Common myeloid progenitor, CD34-positive (primary cell): Measurements from ENCODE around the gene ADAMTSL2. TPM values are rescaled to one million over a fixed set of nuclear protein-coding genes. Genes with fewer than 3 reads are reported as not detected.

ENCODE experiments used
- CTCF ChIA-PET: fragments of 350-600 bp; sonication (Branson Sonifier 250); formaldehyde crosslinking; loops from one replicate; lab custom pipeline; 2021; ENCODE audit warnings: antibody characterized with exemption; lab: Charles Lee
- POLR2A ChIA-PET: fragments of 350-600 bp; sonication (Branson Sonifier 250); formaldehyde crosslinking; loops from one replicate; lab custom pipeline; 2021; ENCODE audit warnings: antibody characterized with exemption; lab: Charles Lee
- DNase-seq, 3 donors: peaks; one replicate each; pipeline versions ENCODE4 v3.0.0 to v3.0.0-alpha.2; 2013
- H3K27ac ChIP-seq, 2 experiments: 1 replicate in 1 of 2; 2 replicates in 1 of 2; pipeline ENCODE4 v1.7.0; 2013; ENCODE audit warnings: inconsistent platforms in 2 of 2, low read length in 2 of 2, mild to moderate bottlenecking in 2 of 2, low read depth in 1 of 2, moderate library complexity in 1 of 2; ENCODE audit not compliant: severe bottlenecking in 2 of 2, insufficient read depth in 1 of 2, poor library complexity in 1 of 2
- H3K27me3 ChIP-seq, 5 experiments: replicated peaks in 2 of 5; 1 replicate in 3 of 5; 2 replicates in 2 of 5; pipeline versions ENCODE4 v1.6.1 to v1.7.0; 2013; ENCODE audit warnings: low read length in 4 of 5, mild to moderate bottlenecking in 2 of 5, moderate library complexity in 2 of 5, inconsistent platforms in 1 of 5; ENCODE audit not compliant: insufficient read depth in 5 of 5, control insufficient read depth in 4 of 5
- H3K36me3 ChIP-seq, 4 experiments: 1 replicate in 2 of 4; 2 replicates in 2 of 4; pipeline versions ENCODE4 v1.6.1 to v1.7.0; 2013; ENCODE audit warnings: low read length in 3 of 4, control low read depth in 1 of 4, mild to moderate bottlenecking in 1 of 4; ENCODE audit not compliant: control insufficient read depth in 4 of 4, insufficient read depth in 4 of 4
- H3K4me1 ChIP-seq, 4 experiments: 1 replicate in 3 of 4; 2 replicates in 1 of 4; pipeline versions ENCODE4 v1.6.1 to v1.7.1; 2013; ENCODE audit warnings: low read length in 3 of 4, mild to moderate bottlenecking in 3 of 4, control low read depth in 1 of 4, inconsistent platforms in 1 of 4, moderate library complexity in 1 of 4; ENCODE audit not compliant: control insufficient read depth in 4 of 4, insufficient read depth in 4 of 4; ENCODE audit errors: control extremely low read depth in 1 of 4
- H3K4me3 ChIP-seq, 7 experiments: 1 replicate in 4 of 7; 2 replicates in 3 of 7; pipeline versions ENCODE4 v1.5.1 to v1.7.0; 2013; ENCODE audit warnings: mild to moderate bottlenecking in 7 of 7, low read length in 6 of 7, moderate library complexity in 6 of 7, inconsistent platforms in 2 of 7, low read depth in 2 of 7, control low read depth in 1 of 7; ENCODE audit not compliant: insufficient read depth in 4 of 7, control insufficient read depth in 1 of 7; ENCODE audit errors: extremely low read depth in 1 of 7
- H3K9me3 ChIP-seq, 5 experiments: 1 replicate in 4 of 5; 2 replicates in 1 of 5; pipeline versions ENCODE4 v1.6.1 to v1.7.1; 2013; ENCODE audit warnings: low read length in 4 of 5, mild to moderate bottlenecking in 2 of 5, inconsistent platforms in 1 of 5, low read depth in 1 of 5, moderate library complexity in 1 of 5; ENCODE audit not compliant: control insufficient read depth in 4 of 5, insufficient read depth in 2 of 5; ENCODE audit errors: control extremely low read depth in 1 of 5
- WGBS: methylation state at CpG from one replicate; pipeline ENCODE4 v1.1.5; 2013; ENCODE audit not compliant: insufficient coverage; 5-methylcytosine and 5-hydroxymethylcytosine counted together
- polyA plus RNA-seq: library from polyadenylated mRNA; unstranded; fragments of 120-200 nt; gene quantifications from one replicate; pipeline ENCODE4 v1.2.1, GENCODE V29; 2013

ADAMTSL2 gene
- polyA plus RNA-seq = 0.03 TPM

DNA sequence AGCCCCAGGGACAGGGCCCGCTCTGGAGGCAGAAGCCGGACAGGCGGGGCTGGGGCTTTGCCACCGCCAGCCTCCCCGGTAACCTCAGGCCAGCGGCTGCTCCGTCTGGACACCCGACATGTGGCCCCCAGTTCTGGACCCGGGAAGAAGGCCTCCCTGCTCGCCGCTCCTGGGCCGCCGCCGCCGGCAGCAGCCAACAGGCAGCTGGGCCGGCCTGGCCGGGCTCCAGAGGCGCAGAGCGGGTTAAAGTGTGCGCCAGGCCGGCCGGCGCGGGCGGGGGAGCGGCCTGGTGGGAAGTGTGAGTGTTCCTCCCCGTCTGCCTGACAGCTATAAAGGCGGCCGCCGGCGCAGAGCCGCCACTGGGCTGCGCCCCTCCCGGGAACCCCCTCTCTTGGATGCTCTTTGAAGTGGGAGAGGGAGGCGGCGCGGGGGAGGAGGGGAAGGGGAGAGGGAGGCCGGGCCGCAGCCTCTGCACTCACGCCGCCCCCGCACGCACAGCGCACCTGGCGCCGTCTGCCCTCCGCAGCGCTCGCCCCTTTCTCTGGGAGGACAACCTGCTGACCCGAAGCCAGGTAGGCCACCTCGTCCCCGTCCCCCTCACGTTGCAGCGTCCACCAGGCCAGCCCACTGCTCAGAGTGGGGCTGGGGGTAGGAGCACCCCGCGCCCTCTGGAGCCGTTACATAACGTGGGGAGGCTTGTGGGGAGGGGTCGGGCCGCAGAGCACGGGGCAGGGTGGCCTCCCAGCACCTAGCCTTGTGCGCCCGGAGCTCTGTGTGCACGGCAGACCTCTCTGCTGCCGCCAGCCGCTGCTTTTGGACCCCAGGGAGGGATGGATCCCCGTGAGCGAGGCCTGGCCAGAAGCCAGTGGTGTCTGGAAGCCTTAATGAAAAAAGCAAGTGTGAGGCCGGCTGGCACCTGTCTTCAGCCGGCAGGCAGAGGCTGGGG lies at the start of gene ADAMTSL2:
ADAMTSL2 (plus strand) TSS at position 359 of the 946 bp plus-strand sequence. CDS start 2,009 bp downstream, outside the sequence.
- POLR2A ChIA-PET = interaction anchor here (0.7 to 1.0 kb wide), 2 partner anchors 9 to 50 kb away, joined by 3 read pairs; no protein-coding TSS in a partner anchor
- Histone ChIP-seq H3K4me1 (peaks cover 0 to 35% (median 27%) of the 10 kb centered on the region in 4 experiments), H3K9me3 (no peaks in the 10 kb centered on the region), H3K36me3 (no peaks in the 10 kb centered on the region), H3K27ac (no peak within 1 kb of the TSS), H3K27me3 (peaks cover 0 to 58% (median 11%) of the 10 kb centered on the region in 5 experiments), H3K4me3 (peak within 1 kb of the TSS in 2 of 7 experiments; percentile 46 to 49)
- DNase-seq = peak; percentile 39 to 75 (median 74)
- 4% methylated on average over 41 of the region's 70 CpGs for WGBS
- CTCF ChIA-PET = interaction anchor here (0.9 to 5.7 kb wide), 8 partner anchors 16 to 226 kb away, joined by 3 to 39 read pairs (median 5); no protein-coding TSS in a partner anchor

DNA sequence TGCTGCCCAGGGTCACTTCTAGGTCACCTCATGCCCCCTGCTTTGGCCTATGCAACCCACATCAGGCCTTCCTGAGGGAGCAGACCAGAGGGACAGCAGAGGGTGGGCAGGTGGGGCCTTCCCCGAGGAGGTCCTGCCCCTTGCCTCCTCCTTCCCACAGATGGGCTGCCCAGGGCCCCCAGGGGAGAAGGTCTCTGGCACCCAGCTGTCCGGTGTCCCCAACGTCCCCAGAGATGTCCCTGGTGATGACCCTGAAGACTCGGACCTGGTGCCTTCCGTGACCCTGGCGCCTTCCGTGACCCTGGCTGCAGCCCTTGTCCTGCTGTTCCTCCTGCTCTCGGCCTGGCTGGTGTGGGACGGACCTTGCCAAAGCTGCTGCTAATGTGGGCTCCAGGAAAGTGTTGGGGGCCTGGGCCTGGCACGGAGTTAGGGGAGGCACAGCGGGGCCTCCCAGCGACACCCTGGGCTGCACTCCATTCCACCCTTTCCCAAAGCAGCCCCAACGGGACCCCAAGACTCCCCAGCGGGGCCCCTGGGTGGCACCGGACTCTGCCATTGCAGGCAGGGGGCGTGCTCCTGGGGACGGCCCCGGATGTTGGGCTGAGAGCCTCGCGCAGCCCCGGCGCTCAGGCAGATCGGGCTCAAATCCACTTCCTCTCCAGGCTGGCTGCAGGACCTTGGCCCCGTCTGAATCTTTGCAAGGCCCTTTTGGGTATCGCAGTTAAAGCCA lies 48.8 kb upstream of the ADAMTSL2 start:
- 58% methylated on average over 8 of the region's 25 CpGs for WGBS
- CTCF ChIA-PET = interaction anchor here (0.7 to 6.0 kb wide), 16 partner anchors 8 to 298 kb away, joined by 3 to 52 read pairs (median 5); partner anchors contain the start of genes MED22 and RPL7A
- H3K27me3 ChIP-seq = no peaks in the 10 kb centered on the region
- peaks cover 0 to 18% (median 14%) of the 10 kb centered on the region in 4 experiments for H3K4me1 ChIP-seq
- H3K9me3 ChIP-seq = no peaks in the 10 kb centered on the region
- POLR2A ChIA-PET = no interaction called here
- H3K27ac ChIP-seq = no peak overlapping the region
- peak overlapping the region in 4 of 7 experiments; percentile 33 to 58 (median 40) for H3K4me3 ChIP-seq
- DNase-seq = peak in 2 of 3 donors; percentile 42 to 58
- H3K36me3 ChIP-seq = no peaks in the 10 kb centered on the region

DNA sequence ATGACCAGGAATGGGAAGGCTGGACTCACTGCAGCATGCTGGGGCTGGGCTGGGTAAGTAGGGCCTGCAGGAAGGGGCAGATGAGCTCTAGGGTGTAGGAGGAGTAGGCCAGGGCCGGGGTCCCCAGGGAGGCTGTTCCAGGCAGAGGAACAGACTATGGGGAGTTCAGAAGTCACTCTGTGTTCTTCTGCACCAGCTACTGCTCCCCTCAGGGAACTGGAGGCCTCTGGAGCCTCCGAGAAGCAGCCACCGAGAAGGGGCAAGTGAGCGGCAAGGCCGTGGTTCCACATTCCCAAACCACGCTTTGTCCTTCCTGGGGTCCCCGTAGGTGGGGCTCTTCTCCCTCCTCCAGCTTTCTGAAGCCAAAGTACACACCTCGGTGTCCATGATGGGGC lies 47.2 kb upstream of the ADAMTSL2 start:
- DNase-seq = no peak
- Histone ChIP-seq H3K27ac (no peak overlapping the region), H3K4me1 (peaks cover 0 to 18% (median 15%) of the 10 kb centered on the region in 4 experiments), H3K36me3 (no peaks in the 10 kb centered on the region), H3K27me3 (no peaks in the 10 kb centered on the region), H3K4me3 (no peak overlapping the region), H3K9me3 (no peaks in the 10 kb centered on the region)
- 86% methylated on average over 8 of the region's 8 CpGs for WGBS
- ChIA-PET POLR2A (no interaction called here), CTCF (interaction anchor here (0.5 to 6.0 kb wide), 14 partner anchors 8 to 302 kb away, joined by 3 to 52 read pairs (median 6); no protein-coding TSS in a partner anchor)

DNA sequence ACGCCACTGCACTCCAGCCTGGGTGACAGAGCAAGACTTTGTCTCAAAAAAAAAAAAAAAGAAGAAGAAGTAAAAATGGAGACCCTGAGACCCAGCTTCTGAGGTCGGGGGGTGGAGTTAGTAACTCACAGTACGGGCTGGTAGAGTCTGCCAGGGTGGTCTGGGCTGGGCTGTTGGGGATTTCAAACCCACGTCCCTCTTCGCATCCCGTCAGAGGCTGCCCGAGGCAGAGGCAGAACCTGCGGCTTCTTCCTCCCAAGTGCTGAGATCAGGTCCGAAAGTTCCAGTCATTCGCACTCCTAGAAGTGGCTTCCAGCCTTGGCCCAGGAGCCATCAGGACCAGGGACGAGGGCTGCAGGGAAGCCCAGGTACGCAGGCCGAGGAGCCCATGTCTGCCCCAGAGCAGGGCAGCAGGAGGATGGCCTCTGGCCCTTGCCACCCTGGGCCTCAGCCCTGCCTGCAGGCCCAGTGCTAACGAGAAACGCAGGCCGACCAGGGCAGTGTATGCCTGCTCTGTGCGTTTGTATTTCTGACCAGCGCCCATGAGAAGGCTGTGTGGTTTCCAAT lies 45.7 kb upstream of the ADAMTSL2 start:
- ChIA-PET CTCF (interaction anchor here (0.7 to 1.4 kb wide), 5 partner anchors 21 to 237 kb away, joined by 3 to 6 read pairs (median 4); no protein-coding TSS in a partner anchor), POLR2A (no interaction called here)
- H3K9me3 ChIP-seq = no peaks in the 10 kb centered on the region
- no peak overlapping the region for H3K4me3 ChIP-seq
- no peaks in the 10 kb centered on the region for H3K27me3 ChIP-seq
- H3K4me1 ChIP-seq = peaks cover 0 to 18% (median 15%) of the 10 kb centered on the region in 4 experiments
- 93% methylated on average over 18 of the region's 18 CpGs for WGBS
- DNase-seq = no peak
- H3K27ac ChIP-seq = no peak overlapping the region
- no peaks in the 10 kb centered on the region for H3K36me3 ChIP-seq

DNA sequence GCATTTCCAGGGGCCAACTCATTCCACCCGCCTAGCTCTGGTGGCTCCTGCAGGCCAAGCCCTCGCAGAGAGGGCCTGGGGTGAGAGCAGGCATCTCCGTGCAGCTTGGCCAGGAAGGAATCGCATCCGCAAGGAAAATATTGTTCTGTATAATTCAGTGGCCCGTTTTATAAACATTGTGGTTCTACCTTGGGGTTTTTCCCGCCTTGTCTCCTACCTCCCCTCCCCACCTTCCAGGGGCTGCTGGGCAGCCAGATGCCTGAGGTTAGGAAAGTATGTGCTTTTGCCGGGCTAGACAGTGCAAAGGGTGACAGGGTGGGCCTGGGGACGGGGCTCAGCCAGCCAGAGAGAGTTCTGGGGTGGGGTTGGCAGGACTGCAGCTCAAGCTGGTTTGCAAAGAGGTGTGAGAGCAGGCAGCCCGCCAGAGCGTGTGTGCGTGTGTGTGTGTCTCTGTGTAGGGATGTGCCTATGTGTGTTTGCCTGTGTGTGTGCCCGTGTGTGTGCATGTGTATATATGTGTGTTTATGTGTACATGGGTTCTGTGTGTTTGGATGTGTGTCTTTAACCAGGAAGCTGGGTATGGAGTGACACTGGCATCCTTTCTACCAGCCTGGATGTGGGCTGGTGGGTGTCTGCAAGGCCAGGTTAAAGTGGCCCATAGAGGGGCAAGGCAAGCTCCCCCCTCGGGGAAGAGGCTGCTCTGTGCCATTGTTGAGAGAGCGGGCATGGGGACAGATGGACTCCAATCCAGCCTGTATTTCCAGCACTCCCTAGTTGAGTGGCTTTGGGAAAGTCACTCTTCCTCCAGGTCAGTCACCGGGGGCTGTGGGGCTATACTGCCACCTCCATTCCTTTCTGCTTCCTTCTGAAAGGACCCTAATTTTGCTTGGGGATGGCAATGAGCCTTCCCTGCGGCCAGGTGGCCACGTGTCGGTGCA lies 45.0 kb upstream of the ADAMTSL2 start:
- no peak overlapping the region for H3K4me3 ChIP-seq
- 96% methylated on average over 10 of the region's 19 CpGs for WGBS

More for the DNA sequence above, 45.0 kb upstream of the ADAMTSL2 start:
- CTCF ChIA-PET = interaction anchor here (0.7 to 1.5 kb wide), 5 partner anchors 75 to 302 kb away, joined by 3 to 6 read pairs (median 3); no protein-coding TSS in a partner anchor
- Histone ChIP-seq H3K27ac (no peak overlapping the region), H3K9me3 (no peaks in the 10 kb centered on the region), H3K36me3 (no peaks in the 10 kb centered on the region), H3K4me1 (peaks cover 0 to 18% (median 15%) of the 10 kb centered on the region in 4 experiments), H3K27me3 (no peaks in the 10 kb centered on the region)
- POLR2A ChIA-PET = no interaction called here
- no peak for DNase-seq
